Measurements from ENCODE around the gene PPP2R5D. TPM values are rescaled to one million over a fixed set of nuclear protein-coding genes. Genes with fewer than 3 reads are reported as not detected.

Gene PPP2R5D
- total and polyA plus RNA-seq, 4 experiments from 2014 or later, result 22.3 to 38.0 (median 33.7) TPM

DNA sequence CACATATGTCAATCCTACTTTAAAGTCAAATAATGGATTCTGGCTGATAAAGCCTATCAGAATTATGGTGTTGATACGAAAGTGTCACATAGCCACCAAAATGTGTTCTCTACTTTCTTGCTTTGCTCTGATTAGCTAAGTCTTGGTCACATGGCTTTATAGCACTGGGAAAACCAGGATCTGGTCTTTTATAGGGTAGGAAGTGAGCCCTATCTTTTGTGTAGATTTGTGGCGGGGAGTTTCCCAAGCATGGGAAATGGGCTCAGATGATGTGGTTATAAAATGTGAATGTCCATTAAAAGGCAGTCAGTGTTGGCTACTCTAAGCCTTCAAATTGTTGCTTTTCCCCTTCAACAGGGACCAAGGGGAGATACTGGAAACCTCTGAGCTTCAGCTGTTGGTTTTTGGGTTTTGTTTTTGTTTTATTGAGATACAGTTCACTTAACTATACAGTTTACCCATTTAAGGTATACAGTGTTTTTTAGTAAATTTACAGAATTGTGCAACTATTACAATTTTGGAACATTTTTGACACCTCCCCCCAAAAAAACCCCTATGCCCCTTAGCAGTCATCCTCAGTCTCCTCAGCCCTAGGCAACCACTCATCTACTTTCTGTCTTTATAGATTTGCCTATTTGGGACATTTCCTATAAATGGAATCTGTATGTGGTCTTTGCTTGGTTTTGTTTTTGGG lies 49.3 kb downstream of the PPP2R5D start:
- ChIA-PET POLR2A (ENCODE audit: partially characterized antibody) (interaction anchor here (0.7 to 1.4 kb wide), 3 partner anchors 23 to 104 kb away, joined by 3 to 4 read pairs (median 3); partner anchors contain the start of gene CNPY3), CTCF (ENCODE audit: partially characterized antibody) (no interaction called here)
- peaks cover 23 to 60% of the 10 kb centered on the region in 2 donors for H3K36me3 Mint-ChIP-seq
- H3K9me3 Mint-ChIP-seq, result peaks cover 0 to 2% (median 0%) of the 10 kb centered on the region in 8 donors
- Histone ChIP-seq H3K36me3 (ENCODE audit: insufficient read depth, low read length) (peaks cover 51% of the 10 kb centered on the region), H3K27me3 (ENCODE audit: insufficient read depth, low read length) (no peaks in the 10 kb centered on the region), H3K4me3 (ENCODE audit: low read length in 2 of 2) (no peak overlapping the region), H3K4me1 (ENCODE audit: insufficient read depth, low read length) (no peaks in the 10 kb centered on the region), H3K9me3 (ENCODE audit: control insufficient read depth in 1 of 2, low read length in 2 of 2) (no peaks in the 10 kb centered on the region), H3K27ac (ENCODE audit: low read depth, low read length) (no peak overlapping the region)
- no peaks in the 10 kb centered on the region for H3K27me3 Mint-ChIP-seq
- peak overlapping the region in 4 of 7 donors; percentile 13 to 74 (median 23) for H3K27ac Mint-ChIP-seq
- H3K4me3 Mint-ChIP-seq, result no peak overlapping the region
- DNase-seq, result no peak
- intact Hi-C loops (cut with micrococcal nuclease), result no loop called here
- peaks cover 0 to 6% (median under 1%) of the 10 kb centered on the region in 4 donors for H3K4me1 Mint-ChIP-seq

DNA sequence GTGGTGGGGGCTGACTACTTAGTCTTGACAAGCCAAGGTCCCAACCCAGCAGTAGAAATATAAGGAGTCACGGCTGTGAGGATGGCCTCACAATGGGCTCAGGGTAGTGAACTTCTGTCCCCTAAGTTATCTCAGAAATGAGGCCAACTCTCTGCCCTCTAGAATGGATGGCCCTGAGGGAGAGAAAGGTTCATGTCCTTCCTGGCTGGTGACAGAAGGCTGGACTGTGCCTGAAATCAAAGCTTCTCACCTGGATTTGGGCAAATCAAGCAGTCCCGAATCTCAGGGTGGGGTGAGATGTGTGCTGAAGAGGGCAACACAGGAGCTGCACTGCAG lies 49.8 kb downstream of the PPP2R5D start:
- Mint-ChIP-seq H3K4me3 (no peak overlapping the region), H3K27me3 (no peaks in the 10 kb centered on the region), H3K4me1 (peaks cover 0 to 6% (median under 1%) of the 10 kb centered on the region in 4 donors), H3K36me3 (peaks cover 28 to 60% of the 10 kb centered on the region in 2 donors), H3K9me3 (peaks cover 0 to 2% (median 0%) of the 10 kb centered on the region in 8 donors), H3K27ac (peak overlapping the region in 1 of 7 donors; percentile 22)
- Histone ChIP-seq H3K4me1 (ENCODE audit: insufficient read depth, low read length) (no peaks in the 10 kb centered on the region), H3K27ac (ENCODE audit: low read depth, low read length) (no peak overlapping the region), H3K27me3 (ENCODE audit: insufficient read depth, low read length) (no peaks in the 10 kb centered on the region), H3K4me3 (ENCODE audit: low read length in 2 of 2) (no peak overlapping the region), H3K9me3 (ENCODE audit: control insufficient read depth in 1 of 2, low read length in 2 of 2) (no peaks in the 10 kb centered on the region), H3K36me3 (ENCODE audit: insufficient read depth, low read length) (peaks cover 47% of the 10 kb centered on the region)
- intact Hi-C loops (cut with micrococcal nuclease), result no loop called here
- DNase-seq, result no peak
- CTCF ChIA-PET (ENCODE audit: partially characterized antibody), result no interaction called here
- POLR2A ChIA-PET (ENCODE audit: partially characterized antibody), result interaction anchor here (1.4 to 2.0 kb wide), 2 partner anchors 24 to 25 kb away, joined by 3 to 5 read pairs; partner anchors contain the start of genes KLC4 and MRPL2

DNA sequence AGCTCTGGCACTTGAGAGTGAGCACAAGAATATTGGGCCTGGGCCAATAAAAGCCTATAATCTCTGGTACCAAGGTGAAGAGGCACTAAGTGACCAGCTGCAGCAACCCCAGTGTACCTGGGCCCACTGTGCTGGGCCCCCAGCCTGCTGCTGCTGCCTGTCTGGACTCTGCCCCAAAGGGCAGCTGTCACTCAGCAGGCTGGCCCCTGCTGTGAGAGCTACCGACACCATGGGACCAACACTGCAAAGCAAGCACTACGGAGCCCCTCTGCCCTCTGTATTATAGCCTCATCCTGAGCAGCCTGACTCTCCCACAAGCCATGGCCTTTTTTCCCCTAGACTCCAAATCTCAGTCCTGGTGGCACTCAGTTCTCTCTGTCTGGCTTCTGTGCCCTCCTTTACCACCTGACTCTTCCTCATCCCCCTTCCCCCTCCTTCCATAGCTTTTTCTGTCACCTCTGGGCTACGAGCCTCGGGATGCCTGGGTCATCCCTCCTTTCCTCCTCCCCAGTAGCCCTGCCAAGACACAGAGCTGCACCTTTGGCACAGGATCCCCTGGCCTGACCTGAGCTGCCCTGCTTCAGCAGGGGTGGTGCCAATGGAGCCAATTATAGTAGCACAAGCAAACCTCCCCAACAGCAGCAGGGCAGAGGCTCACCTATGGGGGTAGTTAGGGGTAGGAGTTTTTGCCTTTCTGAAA lies 51.3 kb downstream of the PPP2R5D start:
- POLR2A ChIA-PET (ENCODE audit: partially characterized antibody), result interaction anchor here (1.4 to 2.0 kb wide), 2 partner anchors 21 to 23 kb away, joined by 4 to 5 read pairs; partner anchors contain the start of genes KLC4, KLHDC3 and MRPL2
- H3K27me3 ChIP-seq (ENCODE audit: insufficient read depth, low read length), result no peaks in the 10 kb centered on the region
- no peak overlapping the region for H3K4me3 ChIP-seq (ENCODE audit: low read length in 2 of 2)
- Mint-ChIP-seq H3K4me1 (peaks cover 0 to 6% (median under 1%) of the 10 kb centered on the region in 4 donors), H3K27ac (peak overlapping the region in 3 of 7 donors; percentile 29 to 50 (median 40)), H3K9me3 (peaks cover 0 to 2% (median 0%) of the 10 kb centered on the region in 8 donors), H3K4me3 (no peak overlapping the region), H3K36me3 (peaks cover 22 to 52% of the 10 kb centered on the region in 2 donors), H3K27me3 (no peaks in the 10 kb centered on the region)
- H3K36me3 ChIP-seq (ENCODE audit: insufficient read depth, low read length), result peaks cover 38% of the 10 kb centered on the region
- H3K9me3 ChIP-seq (ENCODE audit: control insufficient read depth in 1 of 2, low read length in 2 of 2), result no peaks in the 10 kb centered on the region
- intact Hi-C loops (cut with micrococcal nuclease), result no loop called here
- no peaks in the 10 kb centered on the region for H3K4me1 ChIP-seq (ENCODE audit: insufficient read depth, low read length)
- no peak overlapping the region for H3K27ac ChIP-seq (ENCODE audit: low read depth, low read length)
- CTCF ChIA-PET (ENCODE audit: partially characterized antibody), result interaction anchor here (2.1 kb wide), 1 partner anchor 18 kb away, joined by 5 read pairs; the partner anchor contains the start of gene CUL7
- no peak for DNase-seq

DNA sequence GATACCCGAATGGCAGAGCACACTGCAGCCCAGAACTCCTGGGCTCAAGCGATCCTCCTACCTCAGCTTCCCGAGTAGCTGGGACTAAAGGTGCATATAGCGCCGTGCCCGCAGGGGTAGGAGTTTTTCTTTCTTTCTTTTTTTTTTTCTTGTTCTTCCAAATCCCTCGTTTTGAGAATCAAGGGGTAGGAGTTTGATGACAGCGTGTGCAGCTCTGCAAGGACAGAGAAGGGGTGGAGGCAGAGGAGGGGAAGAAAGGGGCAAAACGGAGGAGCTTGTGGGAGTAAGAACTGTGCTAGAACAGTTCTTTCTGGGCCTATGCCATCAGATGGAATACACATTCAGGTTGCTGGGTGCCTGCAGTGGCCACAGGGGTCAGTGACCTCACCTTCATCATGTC lies 52.3 kb downstream of the PPP2R5D start:
- H3K9me3 ChIP-seq (ENCODE audit: control insufficient read depth in 1 of 2, low read length in 2 of 2), result no peaks in the 10 kb centered on the region
- H3K36me3 Mint-ChIP-seq, result peaks cover 20 to 53% of the 10 kb centered on the region in 2 donors
- no peak for DNase-seq
- no peaks in the 10 kb centered on the region for H3K27me3 ChIP-seq (ENCODE audit: insufficient read depth, low read length)
- peaks cover 0 to 6% (median under 1%) of the 10 kb centered on the region in 4 donors for H3K4me1 Mint-ChIP-seq
- H3K36me3 ChIP-seq (ENCODE audit: insufficient read depth, low read length), result peaks cover 38% of the 10 kb centered on the region
- no peak overlapping the region for H3K27ac ChIP-seq (ENCODE audit: low read depth, low read length)
- H3K27me3 Mint-ChIP-seq, result no peaks in the 10 kb centered on the region
- no peak overlapping the region for H3K4me3 Mint-ChIP-seq
- H3K9me3 Mint-ChIP-seq, result peaks cover 0 to under 1% (median 0%) of the 10 kb centered on the region in 8 donors
- H3K4me3 ChIP-seq (ENCODE audit: low read length in 2 of 2), result no peak overlapping the region
- ChIA-PET CTCF (ENCODE audit: partially characterized antibody) (interaction anchor here (2.1 kb wide), 1 partner anchor 17 kb away, joined by 5 read pairs; the partner anchor contains the start of gene CUL7), POLR2A (ENCODE audit: partially characterized antibody) (interaction anchor here (1.4 kb wide), 1 partner anchor 22 kb away, joined by 4 read pairs; the partner anchor contains the start of gene KLHDC3)
- H3K27ac Mint-ChIP-seq, result peak overlapping the region in 1 of 7 donors; percentile 36
- intact Hi-C loops (cut with micrococcal nuclease), result no loop called here
- H3K4me1 ChIP-seq (ENCODE audit: insufficient read depth, low read length), result no peaks in the 10 kb centered on the region

DNA sequence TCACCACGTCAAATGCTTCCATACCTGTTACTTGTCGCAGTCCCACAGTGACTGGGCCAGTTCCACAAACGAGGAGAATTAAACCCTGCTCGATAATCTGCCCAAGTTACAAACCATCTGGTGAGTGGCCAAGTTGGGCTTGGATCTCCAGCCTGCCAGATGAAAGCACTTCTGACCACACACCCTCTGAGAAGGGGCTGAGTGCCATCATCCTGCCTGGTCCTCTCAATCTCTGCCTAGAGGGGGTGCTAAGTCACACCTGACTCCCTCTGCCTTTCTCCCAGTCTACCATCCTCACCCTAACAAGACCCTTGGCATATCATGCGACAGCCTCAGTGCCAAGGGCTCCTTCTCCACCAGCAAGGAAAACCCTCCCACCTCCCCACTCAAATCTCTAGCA lies 52.8 kb downstream of the PPP2R5D start:
- Histone ChIP-seq H3K4me3 (ENCODE audit: low read length in 2 of 2) (no peak overlapping the region), H3K36me3 (ENCODE audit: insufficient read depth, low read length) (peaks cover 36% of the 10 kb centered on the region), H3K4me1 (ENCODE audit: insufficient read depth, low read length) (no peaks in the 10 kb centered on the region), H3K27me3 (ENCODE audit: insufficient read depth, low read length) (no peaks in the 10 kb centered on the region), H3K9me3 (ENCODE audit: control insufficient read depth in 1 of 2, low read length in 2 of 2) (no peaks in the 10 kb centered on the region), H3K27ac (ENCODE audit: low read depth, low read length) (no peak overlapping the region)
- no peak overlapping the region for H3K4me3 Mint-ChIP-seq
- H3K36me3 Mint-ChIP-seq, result peaks cover 17 to 50% of the 10 kb centered on the region in 2 donors
- peak overlapping the region in 2 of 7 donors; percentile 46 to 54 for H3K27ac Mint-ChIP-seq
- POLR2A ChIA-PET (ENCODE audit: partially characterized antibody), result no interaction called here
- no peaks in the 10 kb centered on the region for H3K27me3 Mint-ChIP-seq
- CTCF ChIA-PET (ENCODE audit: partially characterized antibody), result no interaction called here
- intact Hi-C loops (cut with micrococcal nuclease), result no loop called here
- peaks cover 0 to 6% (median under 1%) of the 10 kb centered on the region in 4 donors for H3K4me1 Mint-ChIP-seq
- no peak for DNase-seq
- no peaks in the 10 kb centered on the region for H3K9me3 Mint-ChIP-seq

DNA sequence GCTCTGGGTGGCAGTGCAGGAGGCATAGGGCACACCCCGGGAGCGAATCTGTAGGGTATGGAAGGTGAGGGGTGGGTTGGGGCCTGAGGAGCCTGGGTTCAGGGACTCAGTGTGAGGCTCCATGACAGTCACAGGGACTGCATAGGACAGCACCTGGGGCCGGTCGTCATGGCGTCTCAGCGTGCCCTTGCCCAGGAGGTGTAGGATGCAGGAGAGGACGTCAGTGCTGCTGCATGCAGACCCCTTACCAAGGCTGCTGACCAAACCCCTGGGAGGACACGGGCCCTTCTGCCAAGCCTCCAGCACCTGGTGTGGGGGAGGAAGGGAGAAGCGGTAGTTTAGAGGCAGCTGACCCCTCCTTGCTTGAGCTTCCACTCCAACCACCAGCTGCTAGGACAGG lies 53.3 kb downstream of the PPP2R5D start:
- no peaks in the 10 kb centered on the region for H3K9me3 Mint-ChIP-seq
- Histone ChIP-seq H3K27ac (ENCODE audit: low read depth, low read length) (no peak overlapping the region), H3K4me1 (ENCODE audit: insufficient read depth, low read length) (no peaks in the 10 kb centered on the region), H3K27me3 (ENCODE audit: insufficient read depth, low read length) (no peaks in the 10 kb centered on the region), H3K36me3 (ENCODE audit: insufficient read depth, low read length) (peaks cover 32% of the 10 kb centered on the region), H3K4me3 (ENCODE audit: low read length in 2 of 2) (no peak overlapping the region), H3K9me3 (ENCODE audit: control insufficient read depth in 1 of 2, low read length in 2 of 2) (no peaks in the 10 kb centered on the region)
- H3K4me1 Mint-ChIP-seq, result peaks cover 0 to 6% (median under 1%) of the 10 kb centered on the region in 4 donors
- peak overlapping the region in 1 of 7 donors; percentile 46 for H3K27ac Mint-ChIP-seq
- ChIA-PET CTCF (ENCODE audit: partially characterized antibody) (no interaction called here), POLR2A (ENCODE audit: partially characterized antibody) (no interaction called here)
- no peaks in the 10 kb centered on the region for H3K27me3 Mint-ChIP-seq
- H3K4me3 Mint-ChIP-seq, result no peak overlapping the region
- peaks cover 21 to 53% of the 10 kb centered on the region in 2 donors for H3K36me3 Mint-ChIP-seq
- DNase-seq, result no peak
- intact Hi-C loops (cut with micrococcal nuclease), result no loop called here

DNA sequence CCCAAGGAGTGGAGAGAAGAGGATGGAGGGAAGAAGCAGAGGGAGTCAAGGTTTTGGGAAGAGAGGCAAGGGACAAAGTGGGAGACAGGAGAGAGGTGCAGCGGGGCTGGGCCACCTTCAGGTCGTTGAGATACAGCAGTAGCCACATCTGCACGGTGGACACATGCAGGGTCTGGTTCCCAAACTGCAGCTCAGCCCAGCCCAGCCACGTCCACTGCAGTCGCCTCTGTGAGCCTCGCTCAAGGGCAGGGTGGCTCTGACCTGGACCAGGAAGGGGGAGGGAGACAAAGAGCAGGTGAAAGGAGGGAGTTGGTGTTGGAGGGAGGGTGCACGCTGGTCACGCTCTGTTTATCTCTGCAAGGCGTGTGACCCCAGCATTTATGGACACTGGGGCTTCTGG lies 54.4 kb downstream of the PPP2R5D start:
- DNase-seq, result no peak
- intact Hi-C loops (cut with micrococcal nuclease), result no loop called here
- no peaks in the 10 kb centered on the region for H3K4me1 Mint-ChIP-seq
- H3K4me3 Mint-ChIP-seq, result no peak overlapping the region
- no peak overlapping the region for H3K27ac ChIP-seq (ENCODE audit: low read depth, low read length)
- H3K4me1 ChIP-seq (ENCODE audit: insufficient read depth, low read length), result no peaks in the 10 kb centered on the region
- H3K9me3 Mint-ChIP-seq, result no peaks in the 10 kb centered on the region
- H3K4me3 ChIP-seq (ENCODE audit: low read length in 2 of 2), result no peak overlapping the region
- ChIA-PET CTCF (ENCODE audit: partially characterized antibody) (no interaction called here), POLR2A (ENCODE audit: partially characterized antibody) (interaction anchor here (0.7 to 1.2 kb wide), 3 partner anchors 17 to 586 kb away, joined by 3 to 5 read pairs (median 4); partner anchors contain the start of gene RRP36)
- H3K36me3 ChIP-seq (ENCODE audit: insufficient read depth, low read length), result peaks cover 39% of the 10 kb centered on the region
- H3K27ac Mint-ChIP-seq, result peak overlapping the region in 2 of 7 donors; percentile 46 to 79
- no peaks in the 10 kb centered on the region for H3K27me3 Mint-ChIP-seq
- peaks cover 24 to 55% of the 10 kb centered on the region in 2 donors for H3K36me3 Mint-ChIP-seq
- H3K27me3 ChIP-seq (ENCODE audit: insufficient read depth, low read length), result no peaks in the 10 kb centered on the region
- no peaks in the 10 kb centered on the region for H3K9me3 ChIP-seq (ENCODE audit: control insufficient read depth in 1 of 2, low read length in 2 of 2)
